Dermis microvascular lymphatic vessel endothelial cell (primary cell): Measurements from ENCODE around the gene PPFIBP2. TPM values are rescaled to one million over a fixed set of nuclear protein-coding genes. Genes with fewer than 3 reads are reported as not detected.
A peak's percentile ranks its signal among the peaks of the same experiment; 100 is the strongest.

Source experiments
- DNase-seq, 2 donors: peaks; one replicate each; pipeline versions ENCODE4 v3.0.0 to v3.0.0-alpha.2; 2010; ENCODE audit warnings: low read depth in 2 of 2
- total RNA-seq: library from RNA; depleted of rRNA; stranded (reverse); fragments of >200 nt; gene quantifications from 2 replicates; pipeline ENCODE4 v1.2.1, GENCODE V29; 2014

The PPFIBP2 gene
- total RNA-seq, 1 donor from 2014 or later, result 1.7 TPM

- DNase-seq, result no peak
Observed at GRCh38 chr11:7548659-7549274, 35.0 kb downstream of the PPFIBP2 start.

GRCh38 chr11:7549681-7550080, 35.9 kb downstream of the PPFIBP2 start:
- DNase-seq, result no peak

GRCh38 chr11:7551571-7551970, 37.8 kb downstream of the PPFIBP2 start:
- DNase-seq, result no peak

- DNase-seq, result no peak
Observed at GRCh38 chr11:7552666-7553065, 38.9 kb downstream of the PPFIBP2 start.

- no peak for DNase-seq
Observed at GRCh38 chr11:7555052-7555699, 41.4 kb downstream of the PPFIBP2 start.

GRCh38 chr11:7558046-7558445, 44.2 kb downstream of the PPFIBP2 start:
- DNase-seq, result no peak

GRCh38 chr11:7559398-7560283, 45.8 kb downstream of the PPFIBP2 start:
- no peak for DNase-seq

- no peak for DNase-seq
Observed at GRCh38 chr11:7561562-7561961, 47.8 kb downstream of the PPFIBP2 start.

GRCh38 chr11:7563281-7563680, 49.5 kb downstream of the PPFIBP2 start:
- no peak for DNase-seq

GRCh38 chr11:7564803-7565202, 51.0 kb downstream of the PPFIBP2 start:
- DNase-seq, result no peak

GRCh38 chr11:7567311-7567710, 53.5 kb downstream of the PPFIBP2 start:
- DNase-seq, result no peak

- DNase-seq, result no peak
Observed at GRCh38 chr11:7569044-7569443, 55.2 kb downstream of the PPFIBP2 start.

GRCh38 chr11:7570241-7570640, 56.4 kb downstream of the PPFIBP2 start:
- DNase-seq, result no peak

GRCh38 chr11:7570938-7571521, 57.2 kb downstream of the PPFIBP2 start:
- DNase-seq, result no peak

GRCh38 chr11:7571640-7572000, 57.8 kb downstream of the PPFIBP2 start:
- DNase-seq, result peak; percentile 40 to 70

- DNase-seq, result no peak
Observed at GRCh38 chr11:7572001-7572712, 58.4 kb downstream of the PPFIBP2 start.

- DNase-seq, result no peak
Observed at GRCh38 chr11:7573193-7573557, 59.4 kb downstream of the PPFIBP2 start.

GRCh38 chr11:7573558-7574296, 59.9 kb downstream of the PPFIBP2 start:
- DNase-seq, result no peak

GRCh38 chr11:7574491-7575130, 60.8 kb downstream of the PPFIBP2 start:
- no peak for DNase-seq
